Stimulated activated CD8-positive, alpha-beta memory T cell treated with anti-CD3 and anti-CD28 coated beads, Interleukin-7, amount 100 ng/mL, for 48 hours (primary cell): ENCODE data around the gene SLC6A17.

Experiments used
- DNase-seq, 2 donors: peaks; one replicate each; pipeline ENCODE4 v3.0.0-alpha.2; 2020; ENCODE audit warnings: low read depth in 1 of 2; ENCODE audit errors: extremely low read depth in 1 of 2

Gene SLC6A17

DNA sequence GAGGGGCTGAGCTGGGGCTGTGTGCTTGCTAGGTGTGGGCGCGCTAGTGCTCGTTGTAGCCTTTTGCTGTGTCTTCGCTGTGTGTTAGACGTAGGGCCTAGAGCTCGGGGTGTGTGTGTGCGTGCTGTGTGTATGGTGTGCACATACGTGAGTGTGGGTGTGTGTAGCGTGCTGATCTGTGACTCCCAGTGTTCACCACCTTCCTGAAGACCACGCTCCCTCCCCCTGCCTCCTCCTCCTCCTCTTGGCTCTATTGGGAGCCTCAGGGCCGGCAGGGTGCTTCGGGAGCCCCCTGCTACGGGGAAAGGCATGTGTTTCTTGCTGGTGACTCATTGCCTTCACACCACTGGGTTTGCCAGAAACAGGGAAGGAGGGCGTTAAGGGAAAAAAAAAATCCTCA is 50.4 kb downstream of the SLC6A17 start:
- DNase-seq: no peak

GRCh38 chr1:110201157-110201825 is 51.0 kb downstream of the SLC6A17 start:
- no peak for DNase-seq

GRCh38 chr1:110203021-110203661 is 52.8 kb downstream of the SLC6A17 start:
- DNase-seq: peak in 1 of 2 donors; percentile 23

DNA sequence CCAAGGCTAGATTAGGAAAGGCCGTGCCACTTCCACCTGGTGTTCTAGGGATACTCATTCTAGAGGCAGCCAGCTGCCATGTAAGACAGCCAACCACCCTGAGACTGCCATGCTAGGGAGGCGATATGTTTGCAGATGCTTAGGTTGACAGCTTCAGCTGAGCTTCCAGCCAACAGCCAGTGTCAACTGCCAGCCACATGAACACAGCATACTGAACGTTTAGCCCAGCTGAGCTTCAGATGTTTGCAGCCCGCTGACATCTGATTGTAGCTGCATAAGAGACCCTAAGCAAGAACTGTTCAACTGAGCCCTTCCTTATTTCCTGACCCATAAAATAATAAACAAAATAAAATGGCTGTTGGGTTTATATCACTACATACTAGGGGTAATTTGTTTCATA is 54.9 kb downstream of the SLC6A17 start:
- DNase-seq: no peak

- DNase-seq: no peak
Measured at GRCh38 chr1:110205591-110206155, 55.4 kb downstream of the SLC6A17 start.

GRCh38 chr1:110206261-110206920 is 56.1 kb downstream of the SLC6A17 start:
- DNase-seq: no peak

- peak; percentile 39 to 67 for DNase-seq
Measured at GRCh38 chr1:110207831-110208230, 57.5 kb downstream of the SLC6A17 start.

DNA sequence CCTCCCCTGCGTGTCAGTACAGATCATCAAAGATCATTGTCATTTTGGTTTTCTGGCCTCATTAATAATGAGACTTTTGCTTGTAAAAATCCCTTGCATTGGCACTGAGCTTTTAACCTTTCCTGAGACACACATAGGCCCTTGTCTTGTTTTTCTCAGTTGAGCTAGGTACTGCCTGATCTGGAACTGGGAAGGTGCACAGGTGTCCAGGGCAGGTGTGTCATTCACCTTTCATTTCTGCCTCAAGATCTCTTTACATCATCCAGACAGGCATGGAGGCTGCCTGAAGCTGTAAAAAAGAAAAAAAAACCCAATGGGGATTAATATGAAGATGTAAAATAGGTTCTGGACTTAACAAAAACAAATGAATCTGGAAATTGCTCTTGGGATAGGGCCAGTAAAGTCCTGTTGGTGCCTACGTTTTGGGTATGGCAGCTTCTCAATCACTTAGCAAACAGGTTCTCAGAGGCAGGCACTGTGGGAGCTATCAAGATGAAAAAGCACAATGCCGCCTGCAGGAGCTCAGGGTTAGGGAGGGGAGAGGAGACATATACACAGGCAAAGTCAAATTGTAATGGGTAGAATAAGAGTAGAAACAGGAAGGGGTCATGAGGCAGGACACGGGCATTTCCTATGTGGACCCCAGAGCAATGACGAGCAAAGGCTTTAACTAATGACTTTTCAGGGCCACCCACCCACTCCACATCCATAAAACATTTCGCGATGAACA is 58.8 kb downstream of the SLC6A17 start:
- DNase-seq: no peak

GRCh38 chr1:110209715-110210603 is 59.7 kb downstream of the SLC6A17 start, which contains the start of gene KCNC4:
Gene KCNC4, plus strand, starts transcription at chr1:110210314. Its CDS starts 1,186 bp downstream, at chr1:110211500.
- peak; percentile 83 to 86 for DNase-seq

DNA sequence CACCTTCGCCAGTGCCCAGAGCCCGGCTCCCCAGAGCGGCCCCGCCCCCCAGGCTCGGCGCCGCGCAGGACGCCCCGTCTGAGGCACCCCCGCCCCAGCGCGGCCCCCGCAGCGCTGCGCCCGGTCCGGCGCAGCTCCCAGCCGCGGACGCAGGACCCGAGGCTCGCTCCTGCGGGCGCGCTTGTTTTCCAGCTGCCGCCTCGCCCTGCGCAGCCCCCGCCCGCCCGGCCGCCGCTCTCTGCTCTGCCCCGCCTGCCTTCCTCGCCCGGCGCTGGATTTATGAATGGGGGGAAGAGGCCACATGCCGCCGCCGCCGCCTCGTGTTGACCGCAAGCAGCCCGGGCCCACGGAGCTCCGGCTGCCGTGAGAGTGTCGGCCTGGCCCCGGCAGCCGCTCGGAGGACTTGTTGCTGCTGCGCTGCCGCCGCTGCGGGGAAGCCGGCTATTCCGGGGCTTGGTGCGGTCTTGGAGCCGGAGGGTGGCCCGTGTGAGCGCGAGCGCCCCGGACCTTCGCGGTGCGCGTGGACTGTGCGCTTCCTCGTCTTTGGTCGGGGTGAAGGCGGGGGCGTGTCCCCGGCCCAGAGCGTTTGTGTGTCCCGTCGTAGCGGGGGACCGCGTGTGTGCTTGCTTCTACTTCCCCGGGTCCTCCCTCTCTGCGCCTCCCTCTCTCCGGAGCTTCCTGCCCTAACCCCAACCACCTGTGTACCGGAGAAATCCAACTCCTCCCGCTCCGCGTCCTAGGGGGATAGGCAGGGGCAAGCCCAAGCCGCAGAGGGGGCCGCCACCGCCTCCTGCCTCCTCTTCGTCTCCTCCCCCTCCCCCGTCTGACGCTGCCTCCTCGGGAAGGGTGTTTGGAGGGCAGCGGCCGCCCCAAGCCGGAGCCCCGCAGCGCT is 60.6 kb downstream of the SLC6A17 start:
- DNase-seq: peak; percentile 19 to 37

- DNase-seq: no peak
Measured at GRCh38 chr1:110211496-110212168, 61.3 kb downstream of the SLC6A17 start.

DNA sequence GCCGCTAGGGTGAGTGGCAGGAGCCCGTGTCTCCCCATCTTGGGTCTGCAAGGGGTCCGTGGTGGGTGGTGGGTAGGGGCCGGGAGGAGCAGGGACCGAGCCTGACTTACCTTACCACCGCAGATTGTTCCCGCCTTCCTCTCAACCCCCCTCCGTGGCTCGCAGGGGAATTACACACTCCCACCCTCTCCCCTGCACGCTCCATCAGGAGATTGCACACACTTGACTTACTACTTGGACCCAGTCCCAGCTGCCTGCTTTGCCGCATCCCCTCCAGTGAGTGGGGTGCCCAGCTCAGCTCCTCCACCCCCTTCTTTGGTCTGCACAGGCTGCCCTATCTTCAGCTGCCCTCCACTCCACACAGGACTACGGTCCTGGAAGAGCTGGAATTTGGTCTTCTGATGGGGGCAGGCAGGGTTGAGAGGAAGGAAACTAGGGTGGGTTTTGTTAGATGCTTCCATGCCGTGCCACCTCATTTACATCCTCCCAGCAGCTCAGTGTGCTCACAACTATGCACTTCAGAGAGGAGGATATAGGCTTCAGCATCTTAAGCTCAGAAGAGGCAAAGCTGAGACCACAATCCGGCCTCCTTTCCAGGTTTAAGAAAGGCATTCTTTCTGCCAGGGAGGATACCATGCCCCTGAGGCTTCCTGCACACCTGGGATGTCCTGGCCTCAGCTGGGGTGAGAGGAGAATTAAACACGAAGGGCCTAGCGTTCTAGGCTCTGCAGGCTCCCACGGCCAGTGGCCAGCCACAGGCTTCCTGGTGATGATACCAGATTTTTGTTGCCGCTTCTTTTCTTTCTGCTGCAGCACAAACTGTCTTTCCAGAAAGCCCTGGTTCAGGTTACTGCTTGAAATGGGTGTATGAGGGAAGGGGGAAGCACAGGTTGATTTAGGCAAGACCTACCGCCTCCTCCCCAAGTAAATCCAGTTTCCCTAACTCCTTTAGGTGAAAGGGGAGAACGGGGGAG is 62.2 kb downstream of the SLC6A17 start:
- no peak for DNase-seq

GRCh38 chr1:110213143-110213540 is 62.8 kb downstream of the SLC6A17 start:
- no peak for DNase-seq

GRCh38 chr1:110214454-110215404 is 64.4 kb downstream of the SLC6A17 start:
- no peak for DNase-seq

- no peak for DNase-seq
Measured at GRCh38 chr1:110215621-110216515, 65.6 kb downstream of the SLC6A17 start.
